KG1 (cell line): ENCODE measurements around the gene MAML3.

Experiments used
- DNase-seq: peaks from one replicate; lab custom pipeline; 2025; lab: John Stamatoyannopoulos, UW

Gene MAML3

DNA sequence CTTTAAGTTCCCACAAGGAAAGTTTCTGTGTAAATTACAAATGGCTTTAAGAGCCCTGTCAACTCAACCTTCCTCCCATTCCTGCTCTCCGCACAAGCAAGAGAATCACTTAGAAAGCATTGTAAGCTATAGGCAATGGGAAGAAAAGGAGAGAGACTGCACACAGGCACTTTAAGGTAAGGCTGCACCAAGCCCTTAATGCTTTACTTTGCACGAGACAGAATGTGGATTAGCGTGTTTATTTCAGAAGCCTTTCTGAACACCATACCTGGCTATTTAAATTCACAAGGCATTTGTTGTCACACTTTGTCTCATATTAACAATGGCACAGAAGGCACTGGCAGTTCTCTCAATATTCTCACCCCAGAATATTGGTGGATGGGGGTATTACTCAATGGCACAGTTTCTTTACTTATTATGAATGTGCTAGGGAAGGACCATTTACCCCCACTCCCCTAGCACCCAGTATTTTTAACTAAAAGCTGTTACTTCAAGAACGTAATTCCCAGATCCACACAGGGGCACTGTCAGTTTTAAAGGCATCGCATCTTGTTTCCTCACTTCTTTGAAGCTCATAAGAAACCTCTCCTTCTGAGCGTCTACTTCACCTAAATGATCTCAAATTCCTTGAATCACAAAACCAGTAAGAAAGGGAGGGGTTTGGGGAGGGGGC, 150.0 kb downstream of the MAML3 start:
- DNase-seq: no peak

GRCh38 chr4:140000232-140000631, 153.8 kb downstream of the MAML3 start:
- no peak for DNase-seq

- no peak for DNase-seq
Observed at GRCh38 chr4:139988863-139989765, 164.9 kb downstream of the MAML3 start.

- DNase-seq: no peak
Observed at GRCh38 chr4:139987502-139987850, 166.5 kb downstream of the MAML3 start.

DNA sequence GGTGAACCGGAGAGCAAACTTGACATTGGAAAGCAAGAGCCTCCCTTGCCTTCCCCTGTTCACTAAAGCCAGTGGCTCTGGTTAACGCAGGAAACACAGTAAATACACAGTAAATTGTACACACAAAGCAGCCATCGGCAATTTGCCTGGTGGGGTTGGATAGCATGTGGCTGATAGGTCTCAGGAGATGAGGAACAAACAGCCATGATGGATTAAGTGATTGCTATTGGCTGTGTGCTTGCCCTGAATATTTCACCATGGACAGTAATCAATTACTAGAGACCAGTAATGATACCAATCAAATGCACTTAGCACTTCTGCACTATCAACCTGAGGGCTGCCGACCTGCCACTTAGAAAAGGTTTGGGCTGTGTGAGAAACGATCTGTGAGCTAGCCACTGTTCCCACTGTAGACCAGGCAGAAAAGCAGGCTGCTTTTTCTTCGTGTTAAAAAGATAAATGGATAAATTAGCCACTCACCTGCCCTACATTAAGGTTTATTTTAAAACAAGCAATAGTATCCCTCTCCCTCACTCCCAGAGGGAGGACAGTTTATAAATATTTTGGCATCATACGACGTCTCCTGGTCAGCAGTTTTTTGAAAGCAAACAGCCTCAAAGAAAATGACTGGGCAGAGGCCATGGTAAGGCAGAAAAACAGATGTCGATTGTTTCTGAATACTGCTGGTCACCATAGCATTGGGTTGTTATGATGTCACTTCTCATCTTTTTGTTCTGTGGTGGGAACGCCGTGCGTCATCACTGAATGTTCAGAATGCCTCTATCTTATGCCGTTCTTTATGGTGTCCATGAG, 167.1 kb downstream of the MAML3 start:
- DNase-seq: no peak

DNA sequence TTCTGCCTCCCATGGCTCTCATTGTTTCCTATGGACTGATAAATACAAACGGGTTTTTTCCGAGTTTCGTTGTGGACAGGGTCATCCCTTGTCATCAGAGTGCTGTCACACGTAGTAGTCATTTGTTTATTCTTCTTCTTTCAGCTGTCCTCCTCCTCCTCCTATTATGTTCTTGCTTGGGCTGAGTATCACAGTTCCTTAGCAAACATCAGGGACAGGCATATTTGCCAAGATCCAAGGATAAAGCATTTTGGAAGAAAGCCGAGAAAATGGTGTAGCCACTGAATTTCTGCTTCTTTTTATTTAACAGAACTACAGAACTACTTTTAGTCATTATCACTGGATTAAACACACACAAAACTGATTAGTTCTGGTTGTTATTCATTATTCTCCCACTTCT, 167.9 kb downstream of the MAML3 start:
- no peak for DNase-seq

GRCh38 chr4:139985401-139985800, 168.6 kb downstream of the MAML3 start:
- DNase-seq: no peak

DNA sequence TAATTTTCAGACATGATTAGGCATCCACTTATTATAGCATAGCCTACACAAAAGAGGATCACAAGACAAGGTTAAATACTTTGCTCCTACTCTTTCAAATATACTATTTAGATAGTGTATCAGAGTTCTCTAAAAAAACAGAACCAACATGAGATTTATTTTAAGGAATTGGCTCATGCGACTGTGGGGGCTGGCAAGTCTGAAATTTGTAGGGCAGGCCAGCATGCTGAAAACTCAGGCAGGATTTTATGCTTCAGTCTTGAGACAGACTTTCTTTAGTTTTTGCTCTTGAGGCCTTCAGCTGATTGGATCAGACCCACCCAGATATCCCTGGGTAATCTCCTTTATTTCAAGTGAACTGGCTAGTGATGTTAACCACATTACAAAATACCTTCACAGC, 169.5 kb downstream of the MAML3 start:
- no peak for DNase-seq

DNA sequence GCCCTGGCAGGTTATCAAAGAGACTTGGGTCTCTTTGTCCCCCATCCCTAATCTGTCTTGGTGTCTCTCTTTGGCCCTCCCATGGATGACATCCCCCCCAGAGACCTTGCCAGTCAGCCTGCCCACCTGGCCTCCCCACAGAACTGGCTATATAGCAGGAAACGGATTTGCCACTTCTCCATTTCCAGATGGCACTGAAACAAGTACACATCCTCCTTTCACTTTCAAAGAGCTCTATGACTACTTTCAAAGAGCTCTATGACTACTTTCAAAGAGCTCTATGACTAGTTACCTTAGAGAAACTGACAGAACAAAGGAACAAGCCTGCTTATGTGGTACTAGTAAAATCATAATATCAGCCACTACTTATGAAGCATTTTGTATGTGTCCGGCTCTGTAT, 175.3 kb downstream of the MAML3 start:
- peak; percentile 56 for DNase-seq

DNA sequence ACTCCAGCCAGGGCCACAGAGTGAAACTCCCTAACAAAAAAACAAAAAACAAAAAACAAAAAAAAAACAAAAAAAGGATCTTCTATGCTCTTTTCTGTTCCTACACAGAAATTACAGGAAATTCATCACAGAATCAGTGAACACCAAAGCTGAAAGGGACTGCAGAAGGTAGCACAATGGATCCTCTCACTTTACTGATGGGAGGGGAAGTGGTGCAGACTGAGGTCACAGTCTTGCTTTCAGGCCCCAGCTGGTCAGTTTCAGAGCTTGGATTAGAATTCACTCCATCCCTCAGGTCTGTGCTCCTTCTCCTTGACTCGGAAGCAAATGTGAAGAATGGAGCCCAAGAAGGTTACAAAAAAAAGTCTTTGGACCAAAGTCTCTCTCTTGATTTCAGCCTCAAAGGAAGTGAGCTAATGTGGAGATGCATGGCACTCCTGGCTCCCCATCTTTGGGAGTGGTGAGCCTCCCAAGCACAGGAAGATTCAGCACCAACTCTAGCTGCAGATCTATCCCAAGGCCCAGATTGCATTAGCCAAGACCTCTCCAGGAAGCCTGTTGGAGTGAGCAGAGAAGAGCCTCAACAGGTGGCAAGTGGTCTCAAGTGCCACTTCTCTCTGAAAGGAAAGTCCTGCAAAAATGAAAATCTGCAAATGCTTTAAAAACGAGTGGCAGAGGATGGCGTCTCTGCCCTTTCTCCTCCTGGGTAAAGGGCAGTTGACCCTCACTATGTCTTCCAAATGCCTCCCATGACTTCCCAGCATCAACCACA, 176.0 kb downstream of the MAML3 start:
- no peak for DNase-seq

- DNase-seq: peak; percentile 19
Observed at GRCh38 chr4:139975830-139976272, 178.1 kb downstream of the MAML3 start.

GRCh38 chr4:139973616-139974015, 180.4 kb downstream of the MAML3 start:
- DNase-seq: no peak

- no peak for DNase-seq
Observed at GRCh38 chr4:139973015-139973414, 181.0 kb downstream of the MAML3 start.

DNA sequence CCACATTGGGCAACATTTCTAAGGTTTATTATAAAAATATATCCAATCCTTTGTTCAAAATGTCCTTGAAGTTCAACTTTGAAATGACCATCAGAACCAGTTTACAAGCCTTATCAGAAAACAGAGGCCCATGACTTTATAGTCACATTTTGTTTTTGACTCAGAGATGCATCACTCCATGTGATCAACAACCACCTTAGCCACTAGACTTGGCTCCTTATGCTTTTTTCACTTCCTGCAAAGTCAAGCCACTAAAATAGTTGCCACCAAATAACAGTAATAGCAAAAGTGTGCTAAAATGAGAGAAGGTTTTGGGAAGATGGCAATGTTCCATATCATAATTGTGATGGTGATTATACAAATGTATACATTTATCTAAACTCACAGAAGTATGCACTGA, 181.7 kb downstream of the MAML3 start:
- DNase-seq: no peak

DNA sequence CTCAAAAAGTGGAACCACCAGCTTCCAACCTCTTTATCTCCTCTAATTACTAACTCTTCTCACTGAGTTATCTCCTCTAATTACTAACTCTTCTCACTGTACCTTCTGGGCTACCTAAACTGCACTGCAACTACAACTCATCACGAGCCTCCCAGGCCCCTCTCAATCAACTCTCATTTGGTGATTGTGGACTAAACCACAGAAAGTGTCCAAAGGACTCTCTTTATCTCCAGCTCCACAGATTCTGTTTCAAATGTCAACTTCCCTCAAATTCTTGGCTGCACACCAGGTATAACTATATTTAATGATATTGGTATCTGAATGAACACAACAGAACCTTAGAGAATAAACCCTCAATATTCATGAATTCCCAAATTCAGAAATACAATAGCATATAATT, 182.9 kb downstream of the MAML3 start:
- DNase-seq: no peak

DNA sequence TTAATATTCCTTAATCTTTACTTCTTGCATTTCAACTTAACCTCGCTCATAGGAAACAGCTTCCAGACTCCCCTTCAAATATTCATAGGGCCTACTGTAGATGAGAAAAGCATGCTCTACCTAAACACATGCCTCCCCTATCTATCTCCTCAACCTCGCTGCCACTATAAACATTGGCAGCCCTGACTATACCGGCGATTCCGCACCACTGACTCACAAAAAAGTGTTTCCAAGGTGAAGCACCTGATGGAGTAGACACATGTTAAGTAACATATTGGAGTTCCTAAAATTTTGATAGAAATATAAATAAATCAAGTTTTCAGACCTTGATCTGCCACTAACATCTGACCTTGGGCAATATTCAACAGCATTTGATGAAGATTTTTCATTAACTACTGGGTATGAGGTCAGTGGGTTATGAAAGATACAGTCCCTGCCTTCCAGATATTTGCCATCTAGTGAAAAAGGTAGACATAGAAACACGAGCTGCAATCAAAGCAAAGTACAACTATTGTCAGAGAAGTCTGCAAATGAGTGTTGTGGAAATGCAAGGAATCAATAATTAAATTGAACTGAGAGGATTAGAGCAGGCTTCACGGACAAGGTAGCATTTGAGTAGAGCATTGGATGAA, 184.2 kb downstream of the MAML3 start:
- no peak for DNase-seq

DNA sequence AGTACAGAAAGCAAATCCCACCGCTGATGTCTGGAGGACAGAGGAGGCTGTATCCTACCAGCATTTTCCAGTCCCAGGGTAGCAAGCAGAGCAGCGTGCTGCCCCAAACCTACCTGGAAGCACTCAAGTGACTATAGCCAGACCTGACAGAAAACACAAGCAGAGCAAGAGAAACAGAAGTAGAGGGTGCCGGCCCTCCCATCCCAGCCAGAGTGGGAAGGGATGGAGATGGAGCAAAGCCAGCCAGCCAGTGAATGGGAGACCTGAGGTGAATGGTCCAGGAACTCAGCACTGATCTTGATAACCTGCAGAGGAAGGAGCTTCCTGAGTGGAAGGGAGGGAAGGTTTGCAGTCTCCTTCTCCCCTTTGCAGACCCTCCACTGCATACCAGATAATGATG, 185.2 kb downstream of the MAML3 start:
- DNase-seq: no peak

GRCh38 chr4:139966383-139966782, 187.6 kb downstream of the MAML3 start:
- no peak for DNase-seq

DNA sequence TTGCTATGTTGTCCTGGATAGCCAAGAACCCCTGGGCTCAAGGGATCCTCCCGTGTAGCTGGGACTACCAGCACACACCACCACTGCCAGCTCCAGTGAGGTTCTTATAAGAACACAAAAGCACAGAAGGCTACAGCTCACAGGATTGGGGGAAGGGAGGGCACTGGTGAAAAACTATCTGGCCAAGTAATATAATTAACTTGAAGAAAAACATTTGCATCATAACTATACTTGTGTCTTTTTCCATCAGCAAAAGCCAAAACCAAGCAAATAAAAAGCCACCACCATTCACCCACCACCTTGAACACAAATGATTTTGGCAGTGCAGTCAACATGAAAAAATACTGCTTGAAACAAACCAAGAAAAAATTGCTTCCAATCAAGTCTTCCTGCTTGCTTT, 188.2 kb downstream of the MAML3 start:
- no peak for DNase-seq

DNA sequence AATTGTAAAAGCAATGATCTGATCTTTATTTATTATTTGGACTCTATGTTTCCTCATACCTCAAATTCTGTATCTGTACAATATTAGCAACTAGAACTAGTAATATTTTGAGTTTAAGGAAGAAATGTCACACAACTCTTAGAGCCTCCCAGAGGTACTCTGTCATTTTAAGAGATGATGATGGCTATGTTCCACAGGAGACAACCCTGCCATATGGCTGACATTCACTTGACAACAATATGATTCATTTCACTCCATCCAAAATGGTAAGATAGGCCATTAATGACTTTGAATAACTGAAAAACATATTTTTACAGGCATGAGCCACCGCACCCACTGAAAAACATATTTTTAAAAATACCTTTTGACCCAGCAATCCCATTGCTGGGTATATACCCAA, 190.3 kb downstream of the MAML3 start:
- DNase-seq: no peak

- no peak for DNase-seq
Observed at GRCh38 chr4:139962130-139962684, 191.8 kb downstream of the MAML3 start.
